ENCODE data around the gene GPX2.

The GPX2 gene

GRCh38 chr14:64953310-64953654 lies 10.7 kb upstream of the GPX2 start:
- no peak for TF ChIP-seq CTCF (IDR thresholded peaks at IDR 0.05; ENCODE audit: extremely low read depth, missing control alignments)
- DNase-seq (ENCODE audit: low spot score), result no peak

GRCh38 chr14:64952598-64953309 lies 10.2 kb upstream of the GPX2 start:
- DNase-seq (ENCODE audit: low spot score), result peak; percentile 67
- no peak for TF ChIP-seq CTCF (IDR thresholded peaks at IDR 0.05; ENCODE audit: extremely low read depth, missing control alignments)

- no peak for TF ChIP-seq CTCF (IDR thresholded peaks at IDR 0.05; ENCODE audit: extremely low read depth, missing control alignments)
- no peak for DNase-seq (ENCODE audit: low spot score)
These were observed 9.2 kb upstream of the GPX2 start for GRCh38 chr14:64951724-64952123.

GRCh38 chr14:64951291-64951690 lies 8.7 kb upstream of the GPX2 start:
- no peak for TF ChIP-seq CTCF (IDR thresholded peaks at IDR 0.05; ENCODE audit: extremely low read depth, missing control alignments)
- DNase-seq (ENCODE audit: low spot score), result no peak

- no peak for DNase-seq (ENCODE audit: low spot score)
- TF ChIP-seq CTCF (IDR thresholded peaks at IDR 0.05; ENCODE audit: extremely low read depth, missing control alignments), result no peak
These were observed 8.3 kb upstream of the GPX2 start for GRCh38 chr14:64950889-64951288.

- DNase-seq (ENCODE audit: low spot score), result no peak
These were observed 6.2 kb upstream of the GPX2 start for GRCh38 chr14:64948612-64949210.

More at GRCh38 chr14:64948612-64949210, 6.2 kb upstream of the GPX2 start:
- no peak for TF ChIP-seq CTCF (IDR thresholded peaks at IDR 0.05; ENCODE audit: extremely low read depth, missing control alignments)

Data from GM20000 (cell line).